Breast epithelium (tissue), 3 donors: ENCODE measurements around the gene PTPN4.

Source experiments
- CTCF ChIP-seq, 3 donors: fragments of 450-650 bp; IDR thresholded peaks; one replicate each; pipeline ENCODE4 v1.5.1; 2016 to 2017; ENCODE audit warnings: antibody characterized with exemption in 3 of 3, mild to moderate bottlenecking in 3 of 3, moderate library complexity in 3 of 3
- POLR2A ChIP-seq: fragments of 450-650 bp; IDR thresholded peaks from one replicate; pipeline ENCODE4 v1.6.1; 2016; ENCODE audit warnings: antibody characterized with exemption, mild to moderate bottlenecking, moderate library complexity

- TF ChIP-seq CTCF (IDR thresholded peaks at IDR 0.05) = no peak
- TF ChIP-seq POLR2A = no peak
These were observed 76.9 kb downstream of the PTPN4 start for GRCh38 chr2:119836455-119837142.
